Sigmoid colon (tissue), 7 donors: Measurements from ENCODE around the gene FLNB. TPM values are rescaled to one million over a fixed set of nuclear protein-coding genes. Genes with fewer than 3 reads are reported as not detected.
A peak's percentile ranks its signal among the peaks of the same experiment; 100 is the strongest.

Source experiments
- DNase-seq: peaks from one replicate; pipeline ENCODE4 v3.0.0-alpha.2; 2019
- H3K27ac ChIP-seq, 4 donors: fragments of 200-600 bp; sonication (generic); one replicate each; pipeline ENCODE4 v1.5.1; 2016 to 2019; ENCODE audit warnings: mild to moderate bottlenecking in 1 of 4
- H3K27me3 ChIP-seq, 3 donors: fragments of 200-600 bp; sonication (generic); one replicate each; pipeline ENCODE4 v1.5.1; 2019; ENCODE audit warnings: mild to moderate bottlenecking in 1 of 3
- H3K36me3 ChIP-seq, 4 donors: fragments of 200-600 bp; sonication (generic); one replicate each; pipeline ENCODE4 v1.5.1; 2016 to 2019
- H3K4me1 ChIP-seq, 4 donors: fragments of 200-600 bp; sonication (generic); one replicate each; pipeline ENCODE4 v1.5.1; 2017 to 2019
- H3K4me3 ChIP-seq, 4 donors: fragments of 200-600 bp; sonication (generic); one replicate each; pipeline ENCODE4 v1.5.1; 2017 to 2019; ENCODE audit warnings: mild to moderate bottlenecking in 2 of 4, moderate library complexity in 1 of 4
- H3K9me3 ChIP-seq, 4 donors: fragments of 200-600 bp in 3 of 4; sonication (generic) in 3 of 4; one replicate each; pipeline versions ENCODE4 v1.5.1 to v1.6.1; 2013 to 2019
- CTCF ChIP-seq, 4 experiments: fragments of 450-650 bp in 3 of 4; fragments of 200-600 bp in 1 of 4; IDR thresholded peaks; one replicate each; pipeline ENCODE4 v1.5.1; 2016 to 2019; ENCODE audit warnings: antibody characterized with exemption in 4 of 4, mild to moderate bottlenecking in 3 of 4, moderate library complexity in 2 of 4
- EP300 ChIP-seq, 4 donors: sonication (generic); formaldehyde crosslinking; IDR thresholded peaks; one replicate each; pipeline ENCODE4 v1.6.1; 2017; ENCODE audit warnings: antibody characterized with exemption in 4 of 4
- POLR2A ChIP-seq, 2 donors: fragments of 450-650 bp; IDR thresholded peaks; one replicate each; pipeline ENCODE4 v1.6.1; 2016; ENCODE audit warnings: antibody characterized with exemption in 2 of 2, mild to moderate bottlenecking in 2 of 2, moderate library complexity in 2 of 2
- POLR2AphosphoS5 ChIP-seq, 4 donors: sonication (generic); formaldehyde crosslinking; IDR thresholded peaks; one replicate each; pipeline ENCODE4 v1.6.1; 2017; ENCODE audit warnings: antibody characterized with exemption in 4 of 4
- WGBS, 2 donors: extraction: QIAGEN DNeasy Blood & Tissue Kit; methylation state at CpG; one replicate each; pipeline ENCODE4 v1.1.7; 2013; 5-methylcytosine and 5-hydroxymethylcytosine counted together
- intact Hi-C: fragments of 100-400 bp; cut with DNase I; formaldehyde crosslinking; loops from one replicate; pipeline ENCODE4 v1.15.1; 2023
- polyA plus RNA-seq, 3 donors: library from polyadenylated mRNA; stranded (reverse); fragments of 200-250 nt; gene quantifications; one replicate each; pipeline ENCODE4 v1.2.3, GENCODE V29; 2013
- total RNA-seq, 4 donors: library from RNA; depleted of rRNA; stranded (reverse); fragments of >200 nt; gene quantifications; one replicate each; pipeline ENCODE4 v1.1.0, GENCODE V29; 2016
- donor health status: healthy with polysubstance abuse.
- donor health status: Bipolar disorder and iron deficiency.
- donor health status: healthy.

Gene FLNB
- total and polyA plus RNA-seq, 7 donors = 51.7 to 277 (median 109) TPM

DNA sequence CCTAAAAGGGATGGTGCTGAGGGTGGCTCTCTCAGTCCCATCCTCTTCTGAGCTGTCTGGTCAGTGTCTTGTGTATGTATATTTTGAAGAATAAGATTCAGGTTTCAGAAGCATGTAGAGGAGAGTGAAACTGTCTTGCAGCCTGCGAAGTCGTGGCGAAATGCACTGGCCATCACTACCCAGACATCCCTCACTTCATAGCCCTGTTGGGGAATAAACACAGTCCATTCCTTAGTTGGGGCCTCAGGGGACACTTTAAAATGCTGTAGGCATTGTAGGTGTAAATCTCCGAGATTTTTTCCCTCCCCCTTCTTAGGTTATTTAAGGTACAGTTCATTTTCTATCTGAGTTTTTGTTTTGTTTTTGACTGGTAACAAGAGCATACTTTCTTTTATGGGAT is 108.8 kb downstream of the FLNB start:
- Histone ChIP-seq H3K4me1 (peaks cover 0 to 55% (median 49%) of the 10 kb centered on the region in 4 donors), H3K27me3 (no peaks in the 10 kb centered on the region), H3K4me3 (peak overlapping the region in 1 of 4 donors; percentile 6), H3K9me3 (no peaks in the 10 kb centered on the region), H3K36me3 (peaks cover 27 to 69% (median 49%) of the 10 kb centered on the region in 4 donors), H3K27ac (peak overlapping the region; percentile 45 to 81 (median 76))
- WGBS, 2 donors = 66 to 78% methylated on average over 4 of the region's 4 CpGs
- DNase-seq = no peak
- TF ChIP-seq POLR2A (IDR thresholded peaks at IDR 0.05) = no peak
- TF ChIP-seq CTCF (IDR thresholded peaks at IDR 0.05) = no peak
- TF ChIP-seq POLR2AphosphoS5 (IDR thresholded peaks at IDR 0.05) = no peak
- no peak for TF ChIP-seq EP300 (IDR thresholded peaks at IDR 0.05)
- intact Hi-C loops = loop anchor here (5.0 kb wide), 1 partner anchor 110 kb away; the partner anchor contains the start of gene FLNB

- Histone ChIP-seq H3K4me1 (peaks cover 0 to 55% (median 49%) of the 10 kb centered on the region in 4 donors), H3K27ac (peak overlapping the region; percentile 45 to 81 (median 76)), H3K36me3 (peaks cover 21 to 68% (median 44%) of the 10 kb centered on the region in 4 donors), H3K4me3 (peak overlapping the region in 1 of 4 donors; percentile 6), H3K27me3 (no peaks in the 10 kb centered on the region), H3K9me3 (no peaks in the 10 kb centered on the region)
- intact Hi-C loops = loop anchor here (5.0 kb wide), 1 partner anchor 110 kb away; the partner anchor contains the start of gene FLNB
- no peak for DNase-seq
- WGBS, 2 donors = 74 to 76% methylated on average over 14 of the region's 14 CpGs
- TF ChIP-seq POLR2A (IDR thresholded peaks at IDR 0.05) (no peak), POLR2AphosphoS5 (IDR thresholded peaks at IDR 0.05) (no peak), CTCF (IDR thresholded peaks at IDR 0.05) (no peak), EP300 (IDR thresholded peaks at IDR 0.05) (no peak)
Observed at GRCh38 chr3:58117561-58118181, 109.4 kb downstream of the FLNB start.

GRCh38 chr3:58119186-58119585 is 111.0 kb downstream of the FLNB start:
- 93 to 97% methylated on average over 6 of the region's 6 CpGs for WGBS, 2 donors
- Histone ChIP-seq H3K27ac (peak overlapping the region in 3 of 4 donors; percentile 43 to 81 (median 79)), H3K9me3 (no peaks in the 10 kb centered on the region), H3K4me1 (peaks cover 0 to 55% (median 49%) of the 10 kb centered on the region in 4 donors), H3K27me3 (no peaks in the 10 kb centered on the region), H3K4me3 (no peak overlapping the region), H3K36me3 (peaks cover 12 to 68% (median 44%) of the 10 kb centered on the region in 4 donors)
- intact Hi-C loops = loop anchor here (5.0 kb wide), 1 partner anchor 112 kb away; the partner anchor contains the start of gene FLNB
- DNase-seq = no peak
- TF ChIP-seq EP300 (IDR thresholded peaks at IDR 0.05) (no peak), CTCF (IDR thresholded peaks at IDR 0.05) (no peak), POLR2A (IDR thresholded peaks at IDR 0.05) (no peak), POLR2AphosphoS5 (IDR thresholded peaks at IDR 0.05) (no peak)

- WGBS, 2 donors = 60 to 77% methylated on average over 10 of the region's 10 CpGs
- Histone ChIP-seq H3K4me3 (no peak overlapping the region), H3K4me1 (peaks cover 0 to 55% (median 49%) of the 10 kb centered on the region in 4 donors)
Observed at GRCh38 chr3:58120075-58120812, 112.0 kb downstream of the FLNB start.

More at GRCh38 chr3:58120075-58120812, 112.0 kb downstream of the FLNB start:
- TF ChIP-seq POLR2A (IDR thresholded peaks at IDR 0.05) (no peak), POLR2AphosphoS5 (IDR thresholded peaks at IDR 0.05) (peak in 1 of 4 donors; percentile 3), EP300 (IDR thresholded peaks at IDR 0.05) (no peak), CTCF (IDR thresholded peaks at IDR 0.05) (no peak)
- Histone ChIP-seq H3K9me3 (no peaks in the 10 kb centered on the region), H3K27ac (peak overlapping the region; percentile 28 to 81 (median 61)), H3K36me3 (peaks cover 19 to 69% (median 47%) of the 10 kb centered on the region in 4 donors), H3K27me3 (no peaks in the 10 kb centered on the region)
- intact Hi-C loops = no loop called here
- DNase-seq = no peak
